IMR-90 (cell line): Measurements from ENCODE around the gene EHMT1. TPM values are rescaled to one million over a fixed set of nuclear protein-coding genes. Genes with fewer than 3 reads are reported as not detected.

ENCODE experiments used
- ATAC-seq: fragments of 200-7000 bp; cut with Tn5 transposase; 2 replicates; pipeline ENCODE4 v1.9.1; 2020; ENCODE audit warnings: low read depth, mild to moderate bottlenecking, moderate library complexity
- BruUV-seq: library from RNA; stranded (reverse); fragments of 400-500 nt; replicated peaks from 2 replicates; lab custom pipeline; 2021; lab: Mats Ljungman, UMichigan
- CTCF ChIA-PET: fragments of 300-600 bp; formaldehyde crosslinking; extraction: SDS; loops from one replicate; lab custom pipeline; 2021; ENCODE audit warnings: antibody characterized with exemption; lab: Yijun Ruan, JAX
- POLR2A ChIA-PET: fragments of 300-600 bp; sonication (Branson Sonifier 250); formaldehyde crosslinking; loops from one replicate; lab custom pipeline; 2022; ENCODE audit warnings: antibody characterized with exemption; ENCODE audit not compliant: unreplicated experiment; lab: Charles Lee
- DNase-seq: peaks from one replicate; pipeline ENCODE4 v3.0.0; 2013
- H2AFZ ChIP-seq: replicated peaks from 2 replicates; pipeline ENCODE3; 2013; ENCODE audit warnings: low read length, mild to moderate bottlenecking; ENCODE audit not compliant: poor library complexity
- H2AK5ac ChIP-seq: 2 replicates; pipeline ENCODE4 v1.6.1; 2013; ENCODE audit warnings: low read depth, low read length, inconsistent platforms
- H2AK9ac ChIP-seq: replicated peaks from 2 replicates; pipeline ENCODE3; 2013; ENCODE audit warnings: mild to moderate bottlenecking, low read depth, low read length, moderate library complexity; ENCODE audit not compliant: poor library complexity
- H2BK120ac ChIP-seq: 2 replicates; pipeline ENCODE4 v1.6.1; 2013; ENCODE audit warnings: low read depth, low read length, inconsistent platforms
- H2BK15ac ChIP-seq: 3 replicates; pipeline ENCODE4 v1.6.1; 2013; ENCODE audit warnings: low read depth, low read length, inconsistent platforms
- H2BK20ac ChIP-seq: 2 replicates; pipeline ENCODE4 v1.6.1; 2013; ENCODE audit warnings: low read depth, mild to moderate bottlenecking, inconsistent platforms, low read length, moderate library complexity
- H2BK5ac ChIP-seq: 2 replicates; pipeline ENCODE4 v1.6.1; 2013; ENCODE audit warnings: mild to moderate bottlenecking, low read depth, low read length, inconsistent platforms; ENCODE audit not compliant: poor library complexity, severe bottlenecking
- H3K14ac ChIP-seq: replicated peaks from 2 replicates; pipeline ENCODE4 v1.6.1; 2013; ENCODE audit warnings: low read depth, low read length, inconsistent platforms
- H3K18ac ChIP-seq: 2 replicates; pipeline ENCODE4 v1.6.1; 2013; ENCODE audit warnings: low read depth, low read length, control low read depth
- H3K23ac ChIP-seq: 2 replicates; pipeline ENCODE4 v1.6.1; 2013; ENCODE audit warnings: low read depth, low read length, inconsistent platforms
- H3K27ac ChIP-seq: 2 replicates; pipeline ENCODE4 v1.5.1; 2013; ENCODE audit warnings: mild to moderate bottlenecking, control low read depth, low read length; ENCODE audit not compliant: insufficient read depth
- H3K27me3 ChIP-seq: 2 replicates; pipeline ENCODE4 v1.6.1; 2013; ENCODE audit warnings: low read length; ENCODE audit not compliant: control insufficient read depth, insufficient read depth
- H3K36me3 ChIP-seq: 2 replicates; pipeline ENCODE4 v1.6.1; 2013; ENCODE audit warnings: low read length, mixed read lengths; ENCODE audit not compliant: control insufficient read depth, insufficient read depth
- H3K4ac ChIP-seq: 2 replicates; pipeline ENCODE4 v1.6.1; 2013; ENCODE audit warnings: low read depth, low read length, inconsistent platforms
- H3K4me1 ChIP-seq: 2 replicates; pipeline ENCODE4 v1.6.1; 2013; ENCODE audit warnings: low read length, mixed read lengths; ENCODE audit not compliant: control insufficient read depth, insufficient read depth
- H3K4me2 ChIP-seq: 2 replicates; pipeline ENCODE4 v1.6.1; 2013; ENCODE audit warnings: low read depth, mild to moderate bottlenecking, control low read depth, low read length, moderate library complexity
- H3K4me3 ChIP-seq: 2 replicates; pipeline ENCODE4 v1.5.1; 2013; ENCODE audit warnings: low read depth, mild to moderate bottlenecking, control low read depth, low read length, moderate library complexity; ENCODE audit not compliant: insufficient read depth
- H3K56ac ChIP-seq: 2 replicates; pipeline ENCODE4 v1.6.1; 2013; ENCODE audit warnings: low read length, inconsistent platforms; ENCODE audit not compliant: insufficient read depth; ENCODE audit errors: extremely low read depth
- H3K79me1 ChIP-seq, 2 experiments: 2 replicates each; pipeline ENCODE4 v1.6.1; 2013; ENCODE audit warnings: low read length in 2 of 2, inconsistent platforms in 1 of 2, low read depth in 1 of 2
- H3K9ac ChIP-seq: 2 replicates; pipeline ENCODE4 v1.6.1; 2013; ENCODE audit warnings: low read depth, low read length, control low read depth
- H3K9me1 ChIP-seq: 2 replicates; pipeline ENCODE4 v1.6.1; 2013; ENCODE audit warnings: low read length, inconsistent platforms; ENCODE audit not compliant: insufficient read depth
- H3K9me3 ChIP-seq: 2 replicates; pipeline ENCODE4 v1.6.1; 2013; ENCODE audit warnings: low read length; ENCODE audit not compliant: control insufficient read depth, insufficient read depth
- H4K20me1 ChIP-seq: 2 replicates; pipeline ENCODE4 v1.6.1; 2013; ENCODE audit warnings: low read length, inconsistent platforms; ENCODE audit not compliant: insufficient read depth
- H4K5ac ChIP-seq: 2 replicates; pipeline ENCODE4 v1.6.1; 2013; ENCODE audit warnings: mild to moderate bottlenecking, low read depth, low read length, control low read depth
- H4K8ac ChIP-seq, 2 experiments: 2 replicates each; pipeline ENCODE4 v1.6.1; 2013; ENCODE audit warnings: low read depth in 2 of 2, low read length in 2 of 2, control low read depth in 1 of 2, inconsistent platforms in 1 of 2
- H4K91ac ChIP-seq: 2 replicates; pipeline ENCODE4 v1.6.1; 2013; ENCODE audit warnings: low read depth, low read length, inconsistent platforms; ENCODE audit not compliant: insufficient read depth
- CEBPB ChIP-seq: IDR thresholded peaks from 2 replicates; pipeline ENCODE4 v1.6.1; 2012; ENCODE audit warnings: low read depth, low read length, improper control_type of control experiment
- WGBS, 2 experiments: methylation state at CpG; one replicate each; pipeline versions ENCODE4 v1.1.5 to v1.1.7; 2013; ENCODE audit warnings: missing lambda C conversion rate in 2 of 2; ENCODE audit not compliant: insufficient read length in 1 of 2; ENCODE audit errors: extremely low coverage in 2 of 2; 5-methylcytosine and 5-hydroxymethylcytosine counted together
- dilution Hi-C: fragments of 300-500 bp; cut with HindIII; formaldehyde crosslinking; loops from one replicate; pipeline ENCODE4 v1.14.3; 2018; ENCODE audit warnings: low sequenced_read_pairs; ENCODE audit not compliant: unreplicated experiment
- in situ Hi-C: fragments of 300-500 bp; cut with MboI; formaldehyde crosslinking; loops from 3 replicates; pipeline ENCODE4 v1.14.3; 2019; ENCODE audit warnings: low sequenced_read_pairs, inconsistent platforms, mixed read lengths
- intact Hi-C: fragments of 100-400 bp; cut with micrococcal nuclease; formaldehyde crosslinking; loops from 2 replicates; pipeline ENCODE4 v1.10.0; 2022
- polyA plus RNA-seq, 3 experiments: library from polyadenylated mRNA; depleted of rRNA; stranded (reverse); fragments of >200 nt; gene quantifications; 2 replicates each; pipeline ENCODE4 v1.2.3, GENCODE V29; 2012; ENCODE audit warnings: low replicate concordance in 1 of 3
- total RNA-seq: library from RNA; depleted of rRNA; stranded (reverse); fragments of >200 nt; gene quantifications from 2 replicates; pipeline ENCODE4 v1.2.3, GENCODE V29; 2012

Gene EHMT1
- total and polyA plus RNA-seq, 2 of the 4 experiments (the other 2 are of a cell fraction) = 32.8 to 35.1 TPM

- no peak overlapping the region for H3K9ac ChIP-seq
- no peak overlapping the region for H3K23ac ChIP-seq
- 96% methylated on average over 4 of the region's 11 CpGs; no CpG with 5 or more reads in 1 of the 2 experiments for WGBS, 2 experiments
- no peak for ATAC-seq
- peaks cover 23% of the 10 kb centered on the region for H3K9me1 ChIP-seq
- H2BK15ac ChIP-seq = no peak overlapping the region
- no peak overlapping the region for H3K56ac ChIP-seq
- BruUV-seq = no TSS peak
- H3K79me1 ChIP-seq = peaks cover 17 to 75% of the 10 kb centered on the region in 2 experiments
- ChIA-PET POLR2A (interaction anchor here (0.6 kb wide), 1 partner anchor 166 kb away, joined by 5 read pairs; no protein-coding TSS in a partner anchor), CTCF (no interaction called here)
- H4K20me1 ChIP-seq = 0 out of 2 replicates have a peak, but pooled peaks cover 3% of the 10 kb centered on the region
- H2BK120ac ChIP-seq = no peak overlapping the region
- no peaks in the 10 kb centered on the region for H3K27me3 ChIP-seq
- dilution Hi-C loops (no loop called here), intact Hi-C loops (no loop called here), in situ Hi-C loops (no loop called here)
- no peak overlapping the region for H2BK5ac ChIP-seq
- no peak overlapping the region for H4K5ac ChIP-seq
- H3K27ac ChIP-seq = no peak overlapping the region
- no peak overlapping the region for H2BK20ac ChIP-seq
- H3K4me1 ChIP-seq = peaks cover 6% of the 10 kb centered on the region
- no peak overlapping the region for H4K8ac ChIP-seq
- H2AK5ac ChIP-seq = no peak overlapping the region
- H3K14ac ChIP-seq = no peak overlapping the region
- DNase-seq = no peak
- H3K9me3 ChIP-seq = peaks cover 10% of the 10 kb centered on the region
- H3K4ac ChIP-seq = no peak overlapping the region
- no peak overlapping the region for H4K91ac ChIP-seq
- TF ChIP-seq CEBPB = no peak
- H3K4me2 ChIP-seq = no peak overlapping the region
- H3K4me3 ChIP-seq = no peak overlapping the region
- no peak overlapping the region for H3K18ac ChIP-seq
- no peak overlapping the region for H2AK9ac ChIP-seq
- no peak overlapping the region for H2AFZ ChIP-seq
- H3K36me3 ChIP-seq = peaks cover 56% of the 10 kb centered on the region
These were observed 140.3 kb downstream of the EHMT1 start for GRCh38 chr9:137759117-137759516.
